Activated CD4-positive, alpha-beta T cell treated with anti-CD3 and anti-CD28 coated beads, Interleukin-2, amount 10 ng/mL, durations not matched to agents 7 days and 5 days (primary cell): ENCODE results near the gene EXOC6B. TPM values are rescaled to one million over a fixed set of nuclear protein-coding genes. Genes with fewer than 3 reads are reported as not detected.

ENCODE experiments used
- CTCF ChIA-PET: fragments of 350-600 bp; sonication (Branson Sonifier 250); formaldehyde crosslinking; loops from one replicate; lab custom pipeline; 2021; ENCODE audit warnings: antibody characterized with exemption; lab: Charles Lee
- POLR2A ChIA-PET: fragments of 350-600 bp; sonication (Branson Sonifier 250); formaldehyde crosslinking; loops from one replicate; lab custom pipeline; 2021; ENCODE audit warnings: antibody characterized with exemption; lab: Charles Lee
- DNase-seq: peaks from one replicate; pipeline ENCODE4 v3.0.0-alpha.2; 2020
- H3K27ac Mint-ChIP-seq: one replicate; pipeline ENCODE4 v1.8.0; 2021; ENCODE audit warnings: mild to moderate bottlenecking, moderate library complexity, mixed read lengths
- H3K27me3 Mint-ChIP-seq: one replicate; pipeline ENCODE4 v1.8.0; 2021; ENCODE audit warnings: mixed read lengths
- H3K36me3 Mint-ChIP-seq: one replicate; pipeline ENCODE4 v1.8.0; 2021; ENCODE audit warnings: low read depth, mixed read lengths
- H3K4me1 Mint-ChIP-seq: one replicate; pipeline ENCODE4 v1.8.0; 2021; ENCODE audit warnings: mixed read lengths
- H3K4me3 Mint-ChIP-seq: one replicate; pipeline ENCODE4 v1.8.0; 2021; ENCODE audit warnings: mild to moderate bottlenecking, moderate library complexity, mixed read lengths
- H3K9me3 Mint-ChIP-seq: one replicate; pipeline ENCODE4 v1.8.0; 2021; ENCODE audit warnings: mixed read lengths
- total RNA-seq, 2 experiments: library from RNA; stranded (reverse); gene quantifications; one replicate each; pipeline ENCODE4 v1.2.3, GENCODE V29; 2021

Gene EXOC6B
- total RNA-seq, 2 experiments from 2014 or later, result 14.8 to 16.4 TPM

DNA sequence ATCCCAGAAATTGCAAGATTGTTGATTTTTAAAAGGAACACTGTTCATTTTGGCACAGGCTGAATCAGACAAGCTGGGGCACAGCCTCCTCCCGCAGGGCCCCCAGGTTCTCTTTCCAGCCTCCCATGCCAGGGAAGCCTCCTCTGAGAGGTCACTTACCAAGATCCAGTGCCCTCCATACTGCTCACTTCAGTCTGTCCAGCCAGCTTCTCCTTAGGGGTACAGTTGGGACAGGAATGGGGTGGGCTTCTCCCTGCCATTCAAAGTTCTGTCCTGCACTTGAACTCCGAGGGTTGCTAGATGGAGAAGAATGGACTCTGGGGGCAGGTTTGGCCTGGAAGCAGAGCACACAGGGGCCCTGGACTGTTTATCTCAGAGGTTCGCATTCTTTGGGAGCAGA lies 670.7 kb downstream of the EXOC6B start:
- POLR2A ChIA-PET, result no interaction called here
- Mint-ChIP-seq H3K9me3 (no peaks in the 10 kb centered on the region), H3K27ac (no peak overlapping the region), H3K36me3 (no peaks in the 10 kb centered on the region), H3K4me3 (no peak overlapping the region), H3K4me1 (peaks cover 2% of the 10 kb centered on the region), H3K27me3 (peaks cover 31% of the 10 kb centered on the region)
- no peak for DNase-seq
- CTCF ChIA-PET, result no interaction called here

- Mint-ChIP-seq H3K36me3 (no peaks in the 10 kb centered on the region), H3K27ac (no peak overlapping the region), H3K4me3 (no peak overlapping the region), H3K9me3 (no peaks in the 10 kb centered on the region), H3K27me3 (peaks cover 38% of the 10 kb centered on the region), H3K4me1 (peaks cover 9% of the 10 kb centered on the region)
- POLR2A ChIA-PET, result no interaction called here
- no peak for DNase-seq
- CTCF ChIA-PET, result no interaction called here
Measured at GRCh38 chr2:72154386-72154975, 671.4 kb downstream of the EXOC6B start.

- Mint-ChIP-seq H3K9me3 (no peaks in the 10 kb centered on the region), H3K27ac (no peak overlapping the region), H3K4me1 (peaks cover 14% of the 10 kb centered on the region), H3K4me3 (no peak overlapping the region), H3K36me3 (peaks cover 2% of the 10 kb centered on the region), H3K27me3 (peaks cover 43% of the 10 kb centered on the region)
- no peak for DNase-seq
- POLR2A ChIA-PET, result no interaction called here
- CTCF ChIA-PET, result no interaction called here
Measured at GRCh38 chr2:72153924-72154323, 671.9 kb downstream of the EXOC6B start.

DNA sequence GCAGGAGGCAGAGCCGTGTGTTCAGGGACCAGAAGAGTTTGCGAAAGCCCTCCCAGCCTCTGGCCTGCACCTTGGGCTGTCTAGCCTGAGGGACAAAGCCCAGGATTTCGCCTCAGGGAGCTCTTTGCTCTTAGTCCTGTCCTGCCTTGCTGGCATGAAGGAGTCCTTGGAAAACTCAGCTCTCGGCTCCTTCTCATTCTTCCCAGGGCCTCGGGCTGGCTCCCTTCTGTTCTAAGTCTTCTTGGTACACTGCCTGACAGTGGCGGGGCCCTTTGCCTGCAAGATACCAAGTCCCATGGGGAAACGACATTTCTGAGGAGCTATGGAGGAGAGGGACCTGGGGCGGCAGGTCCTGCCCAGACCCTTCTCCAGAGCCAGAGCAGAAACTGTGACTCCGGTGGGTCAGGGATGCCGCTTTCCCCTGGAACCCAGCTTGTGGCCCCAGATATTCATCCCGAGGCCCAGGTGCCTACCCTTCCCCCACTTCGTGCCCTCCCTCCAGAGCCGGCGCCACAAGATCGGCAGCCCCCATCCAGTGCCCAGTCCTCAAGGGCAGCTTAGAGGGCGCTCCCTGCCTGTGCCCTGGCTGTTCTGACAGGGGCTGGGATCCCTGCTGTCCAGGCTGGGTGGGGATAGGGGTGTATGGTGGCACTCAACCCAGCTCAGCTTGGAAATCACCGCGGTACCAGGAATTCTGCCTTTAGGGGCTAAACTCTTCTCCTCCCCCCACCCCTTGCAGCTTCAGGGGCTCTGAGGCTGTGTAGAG lies 672.6 kb downstream of the EXOC6B start:
- Mint-ChIP-seq H3K27ac (no peak overlapping the region), H3K27me3 (peaks cover 47% of the 10 kb centered on the region), H3K4me1 (peaks cover 17% of the 10 kb centered on the region), H3K9me3 (no peaks in the 10 kb centered on the region), H3K4me3 (no peak overlapping the region), H3K36me3 (peaks cover 4% of the 10 kb centered on the region)
- ChIA-PET POLR2A (no interaction called here), CTCF (no interaction called here)
- no peak for DNase-seq

GRCh38 chr2:72150861-72151356 lies 674.9 kb downstream of the EXOC6B start:
- Mint-ChIP-seq H3K36me3 (peaks cover 7% of the 10 kb centered on the region), H3K9me3 (no peaks in the 10 kb centered on the region), H3K4me1 (peaks cover 26% of the 10 kb centered on the region), H3K27me3 (peaks cover 56% of the 10 kb centered on the region), H3K27ac (no peak overlapping the region), H3K4me3 (no peak overlapping the region)
- DNase-seq, result no peak
- ChIA-PET CTCF (interaction anchor here (1.0 to 1.3 kb wide), 4 partner anchors 11 to 600 kb away, joined by 3 read pairs; no protein-coding TSS in a partner anchor), POLR2A (no interaction called here)

- peak; percentile 64 for DNase-seq
- Mint-ChIP-seq H3K27ac (no peak overlapping the region), H3K27me3 (peaks cover 59% of the 10 kb centered on the region), H3K9me3 (no peaks in the 10 kb centered on the region), H3K4me3 (peak overlapping the region; percentile 16), H3K36me3 (peaks cover 7% of the 10 kb centered on the region), H3K4me1 (peaks cover 30% of the 10 kb centered on the region)
- ChIA-PET POLR2A (no interaction called here), CTCF (interaction anchor here (0.7 to 1.3 kb wide), 6 partner anchors 12 to 600 kb away, joined by 3 read pairs; no protein-coding TSS in a partner anchor)
Measured at GRCh38 chr2:72150157-72150860, 675.5 kb downstream of the EXOC6B start.

DNA sequence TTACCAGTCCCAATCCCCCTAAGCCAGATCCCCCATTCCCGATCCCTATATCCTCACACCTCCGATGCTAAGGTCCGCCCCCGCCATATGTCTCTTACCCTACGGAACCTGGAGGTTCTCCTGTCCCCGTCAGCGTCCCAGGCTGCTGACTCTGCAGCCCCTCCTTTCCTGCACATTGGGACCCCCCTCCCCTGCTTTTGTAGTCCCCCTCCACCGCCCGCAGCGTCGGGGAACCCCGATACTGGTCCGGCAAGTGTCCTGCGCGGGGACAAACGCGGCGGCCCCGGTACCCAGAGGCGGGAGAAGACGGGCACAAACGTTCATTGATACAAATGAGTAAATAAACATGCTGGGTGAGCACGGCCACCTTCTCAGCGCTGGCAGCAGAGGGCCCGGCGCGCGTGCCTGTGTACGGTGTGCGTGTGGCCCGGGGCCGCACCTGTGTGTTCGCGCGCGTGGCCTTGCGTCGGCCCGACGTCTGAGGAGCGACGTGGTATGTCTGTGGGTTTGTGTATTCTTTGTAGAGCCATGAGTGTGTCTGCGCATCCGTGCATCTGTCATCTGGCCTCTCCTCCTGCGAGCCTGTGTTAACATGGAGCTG lies 676.2 kb downstream of the EXOC6B start:
- Mint-ChIP-seq H3K36me3 (peaks cover 7% of the 10 kb centered on the region), H3K9me3 (no peaks in the 10 kb centered on the region), H3K27ac (no peak overlapping the region), H3K4me1 (peaks cover 30% of the 10 kb centered on the region), H3K4me3 (peak overlapping the region; percentile 51), H3K27me3 (peaks cover 62% of the 10 kb centered on the region)
- CTCF ChIA-PET, result interaction anchor here (0.7 to 1.3 kb wide), 5 partner anchors 14 to 599 kb away, joined by 3 read pairs; no protein-coding TSS in a partner anchor
- DNase-seq, result no peak
- POLR2A ChIA-PET, result no interaction called here

DNA sequence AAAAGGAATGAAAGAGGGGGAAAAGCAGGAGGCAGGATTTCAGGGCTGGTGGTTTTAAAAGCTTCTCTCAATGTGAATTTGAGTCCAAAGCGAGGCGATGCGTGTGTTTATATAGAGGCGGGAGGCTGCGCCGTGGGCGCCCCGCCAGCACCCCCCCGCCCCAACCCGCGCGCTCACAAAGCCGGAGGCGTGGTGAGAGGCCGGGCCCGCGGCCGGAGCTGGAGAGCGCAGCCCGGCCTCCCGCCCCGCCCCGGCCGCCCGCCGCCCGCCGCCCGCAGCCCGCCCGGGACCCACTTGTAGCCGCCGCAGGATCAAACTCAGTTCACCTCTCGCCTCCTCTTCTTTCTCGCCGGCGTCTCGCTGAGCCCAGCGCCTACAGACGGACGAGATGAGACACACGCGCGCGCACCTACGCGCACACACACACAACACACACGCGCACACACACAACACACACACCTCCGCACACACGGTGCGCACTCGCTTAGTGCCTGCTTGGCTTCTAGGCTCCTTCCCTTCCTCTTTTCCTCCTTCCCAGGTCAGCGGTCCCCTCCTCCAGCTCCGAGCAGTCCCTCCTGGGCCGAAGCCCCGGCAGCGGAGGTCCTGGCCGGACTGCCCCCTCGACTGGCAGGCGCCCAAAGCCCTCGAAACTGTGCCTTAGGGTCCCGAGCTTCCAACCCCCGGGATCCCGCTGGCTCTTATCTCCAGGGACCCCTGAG lies 676.8 kb downstream of the EXOC6B start:
- Mint-ChIP-seq H3K27me3 (peaks cover 65% of the 10 kb centered on the region), H3K36me3 (peaks cover 7% of the 10 kb centered on the region), H3K4me3 (peak overlapping the region; percentile 63), H3K4me1 (peaks cover 30% of the 10 kb centered on the region), H3K9me3 (no peaks in the 10 kb centered on the region), H3K27ac (peak overlapping the region; percentile 50)
- ChIA-PET CTCF (interaction anchor here (1.3 kb wide), 1 partner anchor 18 kb away, joined by 3 read pairs; no protein-coding TSS in a partner anchor), POLR2A (no interaction called here)
- DNase-seq, result no peak

GRCh38 chr2:72148003-72148836 lies 677.6 kb downstream of the EXOC6B start:
- peaks cover 30% of the 10 kb centered on the region for H3K4me1 Mint-ChIP-seq
- H3K4me3 Mint-ChIP-seq, result peak overlapping the region; percentile 63
- H3K9me3 Mint-ChIP-seq, result no peaks in the 10 kb centered on the region
- H3K27me3 Mint-ChIP-seq, result peaks cover 72% of the 10 kb centered on the region
- CTCF ChIA-PET, result no interaction called here
- H3K36me3 Mint-ChIP-seq, result peaks cover 7% of the 10 kb centered on the region
- DNase-seq, result no peak
- H3K27ac Mint-ChIP-seq, result peak overlapping the region; percentile 69
- POLR2A ChIA-PET, result no interaction called here

- no peaks in the 10 kb centered on the region for H3K9me3 Mint-ChIP-seq
- H3K36me3 Mint-ChIP-seq, result peaks cover 7% of the 10 kb centered on the region
- ChIA-PET CTCF (no interaction called here), POLR2A (no interaction called here)
- peaks cover 72% of the 10 kb centered on the region for H3K27me3 Mint-ChIP-seq
- no peak for DNase-seq
- peak within 1 kb of the TSS; percentile 63 for H3K4me3 Mint-ChIP-seq
- peak within 1 kb of the TSS; percentile 78 for H3K27ac Mint-ChIP-seq
- peaks cover 30% of the 10 kb centered on the region for H3K4me1 Mint-ChIP-seq
Measured at GRCh38 chr2:72147303-72147971, 678.4 kb downstream of the EXOC6B start, which contains the start of gene CYP26B1. TSS of gene CYP26B1 (minus strand) at chr2:72147862. CDS start at chr2:72147834, 28 bp downstream.
